HepG2 (cell line): ENCODE measurements around the gene NEDD4. TPM values are rescaled to one million over a fixed set of nuclear protein-coding genes. Genes with fewer than 3 reads are reported as not detected.
A peak's percentile ranks its signal among the peaks of the same experiment; 100 is the strongest.

Source experiments
- ARNT2 ChIP-seq: sonication (generic); formaldehyde crosslinking; IDR thresholded peaks from 2 replicates; pipeline ENCODE4 v1.8.0; 2022; ENCODE audit warnings: mild to moderate bottlenecking, low read depth, missing genetic modification reagents, moderate library complexity
- CHD2 ChIP-seq: IDR thresholded peaks from 2 replicates; pipeline ENCODE4 v1.6.1; 2011; ENCODE audit warnings: low read depth, low read length, improper control_type of control experiment
- E2F1 ChIP-seq: sonication (generic); formaldehyde crosslinking; IDR thresholded peaks from 2 replicates; pipeline ENCODE4 v1.5.0; 2020; ENCODE audit warnings: missing genetic modification reagents
- HMGXB4 ChIP-seq, 2 experiments: sonication (generic) in 1 of 2; formaldehyde crosslinking in 1 of 2; IDR thresholded peaks; 2 replicates each; pipeline versions ENCODE4 v1.4.0 to v1.6.1; 2018 to 2020; ENCODE audit warnings: missing genetic modification reagents in 2 of 2, borderline replicate concordance in 1 of 2, low read depth in 1 of 2, mild to moderate bottlenecking in 1 of 2, missing biosample characterization in 1 of 2
- KLF15 ChIP-seq: sonication (generic); formaldehyde crosslinking; IDR thresholded peaks from 2 replicates; pipeline ENCODE4 v1.8.1; 2023; ENCODE audit warnings: borderline replicate concordance, mild to moderate bottlenecking, inconsistent platforms, missing genetic modification reagents, mixed read lengths
- LCORL ChIP-seq, 2 experiments: fragments of 450-650 bp in 1 of 2; sonication (generic) in 1 of 2; formaldehyde crosslinking in 1 of 2; IDR thresholded peaks; 2 replicates each; pipeline versions ENCODE4 v1.5.0 to v1.6.1; 2017 to 2020; ENCODE audit warnings: antibody characterized with exemption in 1 of 2, missing genetic modification reagents in 1 of 2
- MXD3 ChIP-seq: IDR thresholded peaks from 2 replicates; pipeline ENCODE4 v1.6.1; 2016; ENCODE audit warnings: mild to moderate bottlenecking, missing biosample characterization, missing genetic modification reagents
- MXD4 ChIP-seq: IDR thresholded peaks from 2 replicates; pipeline ENCODE4 v1.6.1; 2016; ENCODE audit warnings: mild to moderate bottlenecking, missing biosample characterization, missing genetic modification reagents
- NBN ChIP-seq: fragments of 450-650 bp; conservative IDR thresholded peaks from 2 replicates; pipeline ENCODE4 v1.6.1; 2017
- NONO ChIP-seq, 2 experiments: fragments of 450-650 bp in 1 of 2; sonication (generic) in 1 of 2; formaldehyde crosslinking in 1 of 2; IDR thresholded peaks in 1 of 2; conservative IDR thresholded peaks in 1 of 2; 2 replicates each; pipeline versions ENCODE4 v1.6.1 to v1.8.0; 2017 to 2022; ENCODE audit warnings: mild to moderate bottlenecking in 1 of 2, missing genetic modification reagents in 1 of 2, moderate library complexity in 1 of 2
- POLR2A ChIP-seq, 2 experiments: IDR thresholded peaks; 2 replicates each; pipeline ENCODE4 v1.6.1; 2011; ENCODE audit warnings: low read depth in 2 of 2, low read length in 2 of 2, mild to moderate bottlenecking in 1 of 2, moderate library complexity in 1 of 2; ENCODE audit not compliant: insufficient read depth in 1 of 2
- PTBP1 ChIP-seq: fragments of 200-400 bp; formaldehyde crosslinking; IDR thresholded peaks from 2 replicates; pipeline ENCODE4 v1.6.1; 2018; ENCODE audit warnings: low read length, low read depth; ENCODE audit not compliant: poor library complexity, severe bottlenecking
- RELA ChIP-seq: sonication (generic); formaldehyde crosslinking; IDR thresholded peaks from 2 replicates; pipeline ENCODE4 v1.4.0; 2020; ENCODE audit warnings: missing genetic modification reagents
- THAP11 ChIP-seq: IDR thresholded peaks from 2 replicates; pipeline ENCODE4 v1.6.1; 2016; ENCODE audit warnings: missing biosample characterization, missing genetic modification reagents
- ZFY ChIP-seq: sonication (generic); formaldehyde crosslinking; IDR thresholded peaks from 2 replicates; pipeline ENCODE4 v1.4.0; 2020; ENCODE audit warnings: missing genetic modification reagents
- ZGPAT ChIP-seq: IDR thresholded peaks from 2 replicates; pipeline ENCODE4 v1.6.1; 2016; ENCODE audit warnings: mild to moderate bottlenecking
- ZNF343 ChIP-seq: sonication (generic); formaldehyde crosslinking; IDR thresholded peaks from 2 replicates; pipeline ENCODE4 v1.4.0; 2020; ENCODE audit warnings: mild to moderate bottlenecking, missing genetic modification reagents
- ZNF543 ChIP-seq: sonication (generic); formaldehyde crosslinking; IDR thresholded peaks from 2 replicates; pipeline ENCODE4 v1.4.0; 2020; ENCODE audit warnings: mild to moderate bottlenecking, missing genetic modification reagents
- ZNF562 ChIP-seq: sonication (generic); formaldehyde crosslinking; IDR thresholded peaks from 2 replicates; pipeline ENCODE4 v1.8.0; 2022; ENCODE audit warnings: missing genetic modification reagents, borderline replicate concordance
- ZNF567 ChIP-seq: sonication (generic); formaldehyde crosslinking; IDR thresholded peaks from 2 replicates; pipeline ENCODE4 v1.8.1; 2023; ENCODE audit warnings: mild to moderate bottlenecking, missing genetic modification reagents, borderline replicate concordance
- ZNF710 ChIP-seq: sonication (generic); formaldehyde crosslinking; IDR thresholded peaks from 2 replicates; pipeline ENCODE4 v1.5.0; 2020; ENCODE audit warnings: mild to moderate bottlenecking, missing genetic modification reagents, borderline replicate concordance
- ZSCAN25 ChIP-seq: sonication (generic); formaldehyde crosslinking; IDR thresholded peaks from 2 replicates; pipeline ENCODE4 v1.8.0; 2022; ENCODE audit warnings: mild to moderate bottlenecking, missing genetic modification reagents
- polyA plus RNA-seq, 8 experiments: library from polyadenylated mRNA; depleted of rRNA in 3 of 8; stranded (reverse) in 7 of 8; unstranded in 1 of 8; fragments of >200 nt; fragmentation: Illumina TruSeq in 4 of 8; extraction: Trizol in 4 of 8; gene quantifications; 2 replicates each; pipeline versions ENCODE4 v1.2.1 to v1.2.3, GENCODE V29; 2011 to 2016; ENCODE audit warnings: low read depth in 4 of 8, missing spikeins in 1 of 8, mixed read lengths in 1 of 8; ENCODE audit not compliant: insufficient read depth in 1 of 8
- total RNA-seq, 5 experiments: library from RNA; depleted of rRNA; stranded (reverse); fragments of >200 nt; fragmentation: Illumina TruSeq; extraction: Trizol; gene quantifications; 2 replicates each; pipeline ENCODE4 v1.2.3, GENCODE V29; 2016; ENCODE audit warnings: low read depth in 1 of 5

Gene NEDD4
- total and polyA plus RNA-seq, 2 of the 13 experiments (the other 11 are each of a cell fraction or from before 2014, with no cell fraction given), result 10.4 to 13.0 TPM

- TF ChIP-seq POLR2A (IDR thresholded peaks at IDR 0.05; ENCODE audit: insufficient read depth in 1 of 2, low read depth in 2 of 2, low read length in 2 of 2) (peak; percentile 48 to 71), ZNF343 (0 out of 2 replicates have a peak, but pooled peaks have one; percentile 35), NBN (no peak), ARNT2 (CRISPR knock-in tag) (0 out of 2 replicates have a peak, but pooled peaks have one; percentile 10), THAP11 (CRISPR knock-in tag) (peak; percentile 48), ZNF567 (0 out of 2 replicates have a peak, but pooled peaks have one; percentile 59), CHD2 (peak; percentile 10; the same call in 1 of the 2 replicates), HMGXB4 (CRISPR knock-in tag; IDR thresholded peaks at IDR 0.05; ENCODE audit: borderline replicate concordance in 1 of 2, low read depth in 1 of 2) (peak; percentile 95), ZGPAT (peak; percentile 84; the same call in 1 of the 2 replicates), LCORL (IDR thresholded peaks at IDR 0.05) (no peak), LCORL (CRISPR knock-in tag; IDR thresholded peaks at IDR 0.05) (0 out of 2 replicates have a peak, but pooled peaks have one; percentile 22), NONO (IDR thresholded peaks at IDR 0.05) (no peak), NONO (CRISPR knock-in tag; conservative IDR thresholded peaks at IDR 0.05) (peak; percentile 57; the same call in 1 of the 2 replicates), KLF15 (CRISPR knock-in tag) (0 out of 2 replicates have a peak, but pooled peaks have one; percentile 62), RELA (CRISPR knock-in tag) (no peak), ZFY (CRISPR knock-in tag) (peak; percentile 52), ZNF710 (CRISPR knock-in tag) (peak; percentile 52; the same call in 1 of the 2 replicates), PTBP1 (peak; percentile 37), ZNF543 (CRISPR knock-in tag) (no peak), E2F1 (0 out of 2 replicates have a peak, but pooled peaks have one; percentile 32), ZNF562 (no peak), ZSCAN25 (CRISPR knock-in tag) (peak; percentile 77; the same call in 1 of the 2 replicates), MXD3 (CRISPR knock-in tag) (peak; percentile 36; the same call in 1 of the 2 replicates), MXD4 (peak; percentile 36; the same call in 1 of the 2 replicates)
Measured at GRCh38 chr15:55993111-55993803, at the start of gene NEDD4 (continued).
